ENCODE measurements around the gene EIF3K. TPM values are rescaled to one million over a fixed set of nuclear protein-coding genes. Genes with fewer than 3 reads are reported as not detected.

Gene EIF3K
- total and polyA plus RNA-seq, 10 of the 15 experiments (the other 5 are each of a cell fraction or from before 2014, with no cell fraction given), result 330 to 927 (median 436) TPM

DNA sequence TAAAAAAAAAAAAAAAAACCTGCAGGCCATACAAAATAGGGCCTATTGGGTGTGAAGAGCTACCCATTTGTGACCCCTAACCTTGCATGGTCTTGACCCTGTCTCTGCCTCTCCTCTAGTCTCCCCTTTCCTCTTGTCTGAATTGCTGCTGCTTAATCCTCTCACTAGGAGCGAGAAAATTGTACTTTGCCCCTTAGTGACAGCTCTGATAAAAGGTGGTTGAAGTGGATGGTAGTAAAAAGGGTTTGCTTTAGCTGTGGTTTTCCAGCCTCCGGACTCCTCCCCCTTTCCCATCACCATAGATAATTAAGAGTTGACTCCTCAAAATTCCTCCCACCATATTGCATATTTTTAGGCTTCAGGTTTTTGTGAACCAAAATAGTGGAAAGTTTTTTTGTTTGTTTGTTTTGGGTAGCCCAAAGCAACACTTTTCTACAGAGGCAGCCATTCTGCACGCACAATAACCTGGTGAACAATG is 52.0 kb downstream of the EIF3K start:
- no peaks in the 10 kb centered on the region for H3K27me3 ChIP-seq (replicated peaks in 1 of 2; ENCODE audit: control insufficient read depth in 2 of 2, insufficient read depth in 2 of 2, low read length in 1 of 2)
- in situ Hi-C loops (cut with MboI) (no loop called here), intact Hi-C loops (cut with micrococcal nuclease; ENCODE audit: unreplicated experiment) (no loop called here)
- no peak for FAIRE-seq
- no peak overlapping the region for H3K4me3 ChIP-seq
- H3K79me2 ChIP-seq (ENCODE audit: control insufficient read depth, insufficient read depth, low read length), result peaks cover 73% of the 10 kb centered on the region
- ATAC-seq, result no peak
- ChIA-PET POLR2A (interaction anchor here (0.9 to 1.6 kb wide), 4 partner anchors 19 to 52 kb away, joined by 3 to 7 read pairs (median 4); partner anchors contain the start of gene EIF3K), CTCF (interaction anchor here (1.2 to 2.3 kb wide), 2 partner anchors 12 to 36 kb away, joined by 4 to 6 read pairs; no protein-coding TSS in a partner anchor), SMC1A (ENCODE audit: uncharacterized antibody, unreplicated experiment) (interaction anchor here (0.6 to 1.5 kb wide), 5 partner anchors 12 to 31 kb away, joined by 3 to 5 read pairs (median 3); no protein-coding TSS in a partner anchor), RAD21 (ENCODE audit: unreplicated experiment) (interaction anchor here (1.3 kb wide), 1 partner anchor 24 kb away, joined by 4 read pairs; the partner anchor contains the start of gene ACTN4)
- H3K9ac ChIP-seq (ENCODE audit: control insufficient read depth, insufficient read depth, low read length), result no peak overlapping the region
- no peak overlapping the region for H3K27ac ChIP-seq (ENCODE audit: control insufficient read depth, insufficient read depth)
- no peaks in the 10 kb centered on the region for H3K9me3 ChIP-seq (replicated peaks; ENCODE audit: control insufficient read depth, insufficient read depth, low read length)
- peaks cover 3 to 4% of the 10 kb centered on the region in 2 experiments for H3K36me3 ChIP-seq (ENCODE audit: control insufficient read depth in 2 of 2, insufficient read depth in 2 of 2, low read length in 1 of 2)
- DNase-seq (ENCODE audit: low read depth, low spot score), result no peak
- H3K4me2 ChIP-seq (ENCODE audit: control insufficient read depth, insufficient read depth), result no peak overlapping the region
- 78% methylated on average over 3 of the region's 3 CpGs for WGBS (ENCODE audit: insufficient coverage, insufficient replicate concordance, low lambda C conversion rate, missing lambda C conversion rate)
- TF ChIP-seq, protein P1, sequence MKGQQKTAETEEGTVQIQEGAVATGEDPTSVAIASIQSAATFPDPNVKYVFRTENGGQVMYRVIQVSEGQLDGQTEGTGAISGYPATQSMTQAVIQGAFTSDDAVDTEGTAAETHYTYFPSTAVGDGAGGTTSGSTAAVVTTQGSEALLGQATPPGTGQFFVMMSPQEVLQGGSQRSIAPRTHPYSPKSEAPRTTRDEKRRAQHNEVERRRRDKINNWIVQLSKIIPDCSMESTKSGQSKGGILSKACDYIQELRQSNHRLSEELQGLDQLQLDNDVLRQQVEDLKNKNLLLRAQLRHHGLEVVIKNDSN (IDR thresholded peaks at IDR 0.05; ENCODE audit: borderline replicate concordance, extremely low read length, insufficient read depth, low read depth, low read length), result no peak
- TF ChIP-seq NFIC (IDR thresholded peaks at IDR 0.05; ENCODE audit: low read depth, low read length), result no peak
- TF ChIP-seq ZZZ3 (IDR thresholded peaks at IDR 0.05; ENCODE audit: control insufficient read depth, insufficient read length, low read depth), result no peak
- no peak for TF ChIP-seq TAF1 (IDR thresholded peaks at IDR 0.05; ENCODE audit: borderline replicate concordance, low read depth, low read length)
- no peak for TF ChIP-seq SUPT20H (IDR thresholded peaks at IDR 0.05; ENCODE audit: borderline replicate concordance, control insufficient read depth, low read depth, low read length)
- TF ChIP-seq TBL1XR1 (IDR thresholded peaks at IDR 0.05; ENCODE audit: low read depth, low read length), result no peak
- no peak for TF ChIP-seq NFYA (IDR thresholded peaks at IDR 0.05; ENCODE audit: borderline replicate concordance, low read depth, low read length)
- TF ChIP-seq TARDBP (IDR thresholded peaks at IDR 0.05; ENCODE audit: borderline replicate concordance), result no peak
- no peak for TF ChIP-seq NR2C2 (IDR thresholded peaks at IDR 0.05; ENCODE audit: borderline replicate concordance, control insufficient read depth, insufficient read length, low read depth)
- no peaks in the 10 kb centered on the region for H4K20me1 ChIP-seq (ENCODE audit: control insufficient read depth, insufficient read depth)
- peaks cover 51% of the 10 kb centered on the region for H3K4me1 ChIP-seq (ENCODE audit: control insufficient read depth, insufficient read depth, low read length)
- BruUV-seq (replicated peaks), result no TSS peak
- no peak overlapping the region for H2AFZ ChIP-seq (ENCODE audit: control insufficient read depth, low read depth, low read length)

Measured in GM12878 (cell line).